ENCODE results near the gene EVI2B. TPM values are rescaled to one million over a fixed set of nuclear protein-coding genes. Genes with fewer than 3 reads are reported as not detected.
"Not testable (repeated sequence)": the region's sequence is repeated elsewhere in the genome, so short reads cannot be mapped to it uniquely, and the experiment has no call there.

EVI2B gene
- total RNA-seq, 2 donors from 2014 or later, result 6.9 to 11.2 TPM

- DNase-seq (ENCODE audit: low spot score), result no peak
- intact Hi-C loops (cut with DNase I), result no loop called here
Measured at GRCh38 chr17:31279401-31279800, 34.5 kb downstream of the EVI2B start.

- intact Hi-C loops (cut with DNase I), result no loop called here
- no peak for DNase-seq (ENCODE audit: low spot score)
Measured at GRCh38 chr17:31275116-31275515, 38.7 kb downstream of the EVI2B start.

DNA sequence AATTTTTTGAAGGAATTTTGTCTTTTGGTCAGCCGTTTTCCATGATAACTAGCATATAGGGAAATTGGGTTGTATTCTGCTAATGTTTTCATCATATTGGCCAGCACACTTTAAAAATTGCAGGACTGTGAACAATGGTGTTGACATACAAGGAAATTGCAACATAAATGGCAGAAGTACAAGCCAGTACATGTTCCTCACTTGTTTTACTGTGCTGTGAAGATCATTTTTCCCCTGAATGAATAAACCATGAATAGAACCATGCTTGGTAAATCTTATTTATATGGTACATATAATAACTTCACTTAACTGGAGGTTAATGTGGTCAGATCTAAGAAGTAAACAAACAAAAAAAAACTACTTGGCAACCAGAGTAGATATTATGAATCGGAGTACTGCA lies 39.6 kb downstream of the EVI2B start:
- DNase-seq (ENCODE audit: low spot score), result no peak
- intact Hi-C loops (cut with DNase I), result no loop called here

GRCh38 chr17:31273516-31273915 lies 40.3 kb downstream of the EVI2B start:
- intact Hi-C loops (cut with DNase I), result no loop called here
- DNase-seq (ENCODE audit: low spot score), result no peak

GRCh38 chr17:31272803-31273202 lies 41.1 kb downstream of the EVI2B start:
- intact Hi-C loops (cut with DNase I), result no loop called here
- DNase-seq (ENCODE audit: low spot score), result no peak

DNA sequence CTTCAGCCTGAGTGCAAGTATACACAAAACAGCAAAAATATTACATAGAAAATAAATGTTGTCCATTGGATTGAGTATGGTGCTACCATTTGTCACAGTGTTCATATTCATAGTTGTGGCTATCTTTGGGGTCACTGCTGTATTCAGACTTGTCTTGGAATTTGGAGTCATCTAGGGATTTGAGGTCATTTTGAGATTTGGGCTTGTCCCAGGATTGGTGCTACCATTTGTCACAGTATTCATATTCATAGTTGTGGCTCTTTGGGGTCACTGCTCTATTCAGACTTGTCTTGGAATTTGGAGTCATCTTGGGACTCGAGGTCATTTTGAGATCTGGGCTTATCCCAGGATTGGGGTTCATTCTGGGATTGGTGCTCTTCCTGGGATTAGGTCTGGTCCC lies 41.6 kb downstream of the EVI2B start:
- DNase-seq (ENCODE audit: low spot score), result no peak
- intact Hi-C loops (cut with DNase I), result no loop called here

DNA sequence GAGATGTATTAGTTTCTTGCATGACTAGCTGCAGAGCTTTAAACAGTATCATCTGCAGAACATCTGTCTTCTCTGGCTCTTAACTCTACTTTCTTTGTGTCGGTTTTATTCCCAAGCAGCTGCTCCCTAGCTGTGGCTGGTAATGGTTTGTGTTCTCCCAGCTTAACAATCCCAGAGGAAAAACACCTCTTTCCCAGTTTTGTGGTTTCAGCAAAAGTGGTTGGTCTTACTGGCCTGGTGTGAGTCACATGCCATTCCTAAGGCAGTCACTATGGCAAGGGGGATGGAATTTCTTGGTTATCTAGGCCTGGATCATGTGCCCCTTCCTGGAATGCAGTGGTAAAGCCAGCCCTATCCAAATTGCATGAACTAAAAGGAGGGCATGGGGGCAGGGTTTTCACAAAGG lies 44.3 kb downstream of the EVI2B start:
- intact Hi-C loops (cut with DNase I), result no loop called here
- DNase-seq (ENCODE audit: low spot score), result no peak

GRCh38 chr17:31269036-31269577 lies 44.7 kb downstream of the EVI2B start:
- intact Hi-C loops (cut with DNase I), result no loop called here
- DNase-seq (ENCODE audit: low spot score), result no peak

- DNase-seq (ENCODE audit: low spot score), result no peak
- intact Hi-C loops (cut with DNase I), result no loop called here
Measured at GRCh38 chr17:31266042-31266441, 47.8 kb downstream of the EVI2B start.

DNA sequence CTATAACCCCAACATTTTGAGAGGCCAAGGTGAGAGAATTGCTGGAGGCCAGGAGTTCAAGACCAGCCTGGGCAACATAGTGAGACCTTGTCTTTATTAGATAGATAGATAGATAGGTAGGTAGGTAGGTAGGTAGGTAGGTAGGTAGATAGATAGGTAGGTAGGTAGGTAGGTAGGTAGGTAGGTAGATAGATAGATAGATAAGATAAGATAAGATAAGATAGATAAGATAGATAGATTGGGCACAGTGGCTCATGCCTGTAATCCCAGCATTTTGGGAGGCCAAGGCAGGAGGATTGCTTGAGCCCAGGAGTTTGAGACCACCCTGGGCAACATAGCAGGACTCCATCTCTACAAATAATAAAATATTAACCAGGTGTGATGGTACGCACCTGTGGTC lies 50.9 kb downstream of the EVI2B start:
- DNase-seq (ENCODE audit: low spot score); intact Hi-C loops (cut with DNase I): not testable (repeated sequence)

GRCh38 chr17:31261601-31262000 lies 52.3 kb downstream of the EVI2B start:
- intact Hi-C loops (cut with DNase I), result no loop called here
- no peak for DNase-seq (ENCODE audit: low spot score)

GRCh38 chr17:31260151-31260550 lies 53.7 kb downstream of the EVI2B start:
- no peak for DNase-seq (ENCODE audit: low spot score)
- intact Hi-C loops (cut with DNase I), result no loop called here

DNA sequence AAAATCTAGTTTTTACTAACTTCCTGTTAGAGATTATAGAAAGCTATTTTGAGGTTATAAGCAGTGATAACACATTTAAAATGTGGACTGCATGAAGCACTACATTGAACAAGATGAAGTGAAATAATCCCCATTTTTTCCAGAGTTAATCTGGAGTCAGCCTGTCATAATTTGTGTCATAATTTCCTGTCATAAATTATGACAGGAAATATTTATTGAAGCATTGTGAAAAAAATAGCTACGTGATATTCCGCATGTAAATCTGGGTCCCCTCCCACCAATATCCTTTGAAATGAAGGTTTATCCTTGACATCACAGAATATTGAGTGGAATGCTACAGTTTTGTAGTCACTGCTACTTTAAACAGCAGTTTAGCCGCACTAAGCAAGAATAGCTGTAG lies 56.9 kb downstream of the EVI2B start:
- DNase-seq (ENCODE audit: low spot score), result no peak
- intact Hi-C loops (cut with DNase I), result no loop called here

DNA sequence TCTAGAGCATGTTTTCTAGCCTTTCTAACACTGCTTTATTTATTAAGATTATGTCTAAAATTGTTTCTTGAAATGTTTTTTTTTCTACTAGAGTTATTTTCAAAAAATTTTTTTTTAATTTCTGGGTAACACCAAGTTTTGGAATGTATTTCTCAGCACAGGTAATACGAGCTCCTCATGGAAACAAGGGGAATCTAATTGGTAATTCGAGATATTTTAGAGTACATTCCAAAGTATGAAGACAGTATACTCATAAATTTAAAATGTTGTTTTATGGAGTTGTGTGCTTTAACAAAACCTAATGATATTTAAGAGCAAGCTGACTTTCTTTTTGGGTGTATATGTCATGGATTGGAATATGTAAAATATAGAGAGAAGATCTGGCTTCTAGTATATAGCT lies 59.2 kb downstream of the EVI2B start:
- intact Hi-C loops (cut with DNase I), result no loop called here
- no peak for DNase-seq (ENCODE audit: low spot score)

Other genes with a start within 250 kb of the EVI2B start
- gene NF1, start 219.1 kb downstream of the EVI2B start, total RNA-seq, result 10 to 100 TPM; 47.7 to 70.1 TPM
- 1 to 10 TPM; 2.1 to 2.9 TPM for gene OMG, start 16.8 kb downstream of the EVI2B start, total RNA-seq
- gene EVI2A, start 7.6 kb upstream of the EVI2B start, total RNA-seq, result 10 to 100 TPM in 1 of 2 donors, 1 to 10 TPM in 1; 5.5 to 11.2 TPM
- gene RAB11FIP4, start 77.6 kb upstream of the EVI2B start, total RNA-seq, result 1 to 10 TPM in 1 of 2 donors, under 1 TPM in 1; 0.83 to 1.0 TPM